H9 (cell line): ENCODE results near the gene NT5DC3. TPM values are rescaled to one million over a fixed set of nuclear protein-coding genes. Genes with fewer than 3 reads are reported as not detected.
A peak's percentile ranks its signal among the peaks of the same experiment; 100 is the strongest.

ENCODE experiments used
- DNase-seq: peaks from one replicate; pipeline ENCODE4 v3.0.0-alpha.2; 2017
- H2AFZ ChIP-seq: one replicate; pipeline ENCODE4 v1.6.1; 2013; ENCODE audit warnings: mild to moderate bottlenecking, low read length, control low read depth, moderate library complexity
- H2AK5ac ChIP-seq: 2 replicates; pipeline ENCODE4 v1.6.1; 2013; ENCODE audit warnings: low read length, control low read depth, mixed read lengths; ENCODE audit not compliant: insufficient read length
- H2BK120ac ChIP-seq: one replicate; pipeline ENCODE4 v1.6.1; 2013; ENCODE audit warnings: low read depth, mild to moderate bottlenecking, low read length, control low read depth, inconsistent platforms; ENCODE audit not compliant: poor library complexity, severe bottlenecking
- H2BK12ac ChIP-seq: 2 replicates; pipeline ENCODE4 v1.6.1; 2013; ENCODE audit warnings: low read length, control low read depth, mixed read lengths, low read depth; ENCODE audit not compliant: insufficient read length
- H2BK15ac ChIP-seq: 2 replicates; pipeline ENCODE4 v1.6.1; 2013; ENCODE audit warnings: low read depth, low read length, control low read depth
- H2BK20ac ChIP-seq: one replicate; pipeline ENCODE4 v1.6.1; 2013; ENCODE audit warnings: low read depth, mild to moderate bottlenecking, low read length, control low read depth, inconsistent platforms; ENCODE audit not compliant: poor library complexity, severe bottlenecking
- H2BK5ac ChIP-seq: 2 replicates; pipeline ENCODE4 v1.6.1; 2013; ENCODE audit warnings: low read length, control low read depth, mixed read lengths; ENCODE audit not compliant: insufficient read length
- H3K14ac ChIP-seq: 2 replicates; pipeline ENCODE4 v1.6.1; 2013; ENCODE audit warnings: low read length, control low read depth; ENCODE audit not compliant: insufficient read depth
- H3K18ac ChIP-seq: 2 replicates; pipeline ENCODE4 v1.6.1; 2013; ENCODE audit warnings: low read depth, mild to moderate bottlenecking, mixed read lengths, low read length, control low read depth; ENCODE audit not compliant: insufficient read length
- H3K23ac ChIP-seq: 2 replicates; pipeline ENCODE4 v1.6.1; 2013; ENCODE audit warnings: low read length, control low read depth, mixed read lengths, low read depth; ENCODE audit not compliant: insufficient read length
- H3K23me2 ChIP-seq: 2 replicates; pipeline ENCODE4 v1.6.1; 2013; ENCODE audit warnings: low read depth, mild to moderate bottlenecking, mixed read lengths, low read length, control low read depth; ENCODE audit not compliant: insufficient read length, poor library complexity, severe bottlenecking
- H3K27ac ChIP-seq: 2 replicates; pipeline ENCODE4 v1.5.1; 2013; ENCODE audit warnings: low read length, control low read depth, mixed read lengths, low read depth; ENCODE audit not compliant: insufficient read length
- H3K27me3 ChIP-seq: 2 replicates; pipeline ENCODE4 v1.6.1; 2013; ENCODE audit warnings: low read length, control low read depth, inconsistent platforms; ENCODE audit not compliant: insufficient read depth
- H3K4ac ChIP-seq: 2 replicates; pipeline ENCODE4 v1.6.1; 2013; ENCODE audit warnings: low read depth, mild to moderate bottlenecking, control low read depth, inconsistent platforms, low read length, moderate library complexity
- H3K4me1 ChIP-seq: 2 replicates; pipeline ENCODE4 v1.6.1; 2013; ENCODE audit warnings: low read length, control low read depth, inconsistent platforms; ENCODE audit not compliant: insufficient read depth
- H3K4me2 ChIP-seq: 2 replicates; pipeline ENCODE4 v1.6.1; 2013; ENCODE audit warnings: low read length, control low read depth, mixed read lengths; ENCODE audit not compliant: insufficient read length, insufficient read depth
- H3K56ac ChIP-seq: 2 replicates; pipeline ENCODE4 v1.6.1; 2013; ENCODE audit warnings: low read depth, mild to moderate bottlenecking, mixed read lengths, low read length, control low read depth; ENCODE audit not compliant: insufficient read length
- H3K79me1 ChIP-seq: 2 replicates; pipeline ENCODE4 v1.6.1; 2013; ENCODE audit warnings: low read depth, mild to moderate bottlenecking, moderate library complexity, low read length, control low read depth, inconsistent platforms; ENCODE audit not compliant: insufficient read depth, poor library complexity, severe bottlenecking
- H3K79me2 ChIP-seq: 2 replicates; pipeline ENCODE4 v1.6.1; 2013; ENCODE audit warnings: low read length, control low read depth, inconsistent platforms; ENCODE audit not compliant: insufficient read depth
- H3K9ac ChIP-seq: 2 replicates; pipeline ENCODE4 v1.6.1; 2013; ENCODE audit warnings: low read length, control low read depth, mixed read lengths; ENCODE audit not compliant: insufficient read length; ENCODE audit errors: extremely low read depth
- H3K9me3 ChIP-seq: one replicate; pipeline ENCODE4 v1.6.1; 2013; ENCODE audit warnings: low read depth, low read length, inconsistent platforms; ENCODE audit not compliant: control insufficient read depth
- H3T11ph ChIP-seq: one replicate; pipeline ENCODE4 v1.6.1; 2013; ENCODE audit warnings: mild to moderate bottlenecking, low read length, control low read depth, inconsistent platforms
- H4K20me1 ChIP-seq: one replicate; pipeline ENCODE4 v1.6.1; 2013; ENCODE audit not compliant: control insufficient read depth, insufficient read length, insufficient read depth
- H4K5ac ChIP-seq: 2 replicates; pipeline ENCODE4 v1.6.1; 2013; ENCODE audit warnings: low read depth, mild to moderate bottlenecking, mixed read lengths, low read length, control low read depth; ENCODE audit not compliant: insufficient read length
- H4K8ac ChIP-seq: replicated peaks from 2 replicates; pipeline ENCODE4 v1.6.1; 2013; ENCODE audit warnings: low read length, control low read depth, mixed read lengths, low read depth; ENCODE audit not compliant: insufficient read length
- H4K91ac ChIP-seq: 2 replicates; pipeline ENCODE4 v1.6.1; 2013; ENCODE audit warnings: low read depth, mild to moderate bottlenecking, moderate library complexity, mixed read lengths, low read length, control low read depth; ENCODE audit not compliant: insufficient read length
- H3K27ac Mint-ChIP-seq, 3 experiments: 2 replicates in 2 of 3; 3 replicates in 1 of 3; pipeline ENCODE4 v1.8.0; 2020 to 2021; ENCODE audit warnings: mixed read lengths in 3 of 3, mild to moderate bottlenecking in 1 of 3, moderate library complexity in 1 of 3
- H3K27me3 Mint-ChIP-seq: 2 replicates; pipeline ENCODE4 v1.8.0; 2021; ENCODE audit warnings: low read depth, mild to moderate bottlenecking, moderate library complexity, mixed read lengths
- H3K36me3 Mint-ChIP-seq, 3 experiments: 2 replicates in 2 of 3; 3 replicates in 1 of 3; pipeline ENCODE4 v1.8.0; 2020 to 2021; ENCODE audit warnings: low read depth in 3 of 3, mixed read lengths in 3 of 3; ENCODE audit not compliant: insufficient read depth in 1 of 3
- H3K4me1 Mint-ChIP-seq, 2 experiments: 2 replicates each; pipeline ENCODE4 v1.8.0; 2020; ENCODE audit warnings: mixed read lengths in 2 of 2
- H3K4me3 Mint-ChIP-seq, 2 experiments: 2 replicates in 1 of 2; 3 replicates in 1 of 2; pipeline ENCODE4 v1.8.0; 2020 to 2021; ENCODE audit warnings: mild to moderate bottlenecking in 2 of 2, mixed read lengths in 2 of 2, moderate library complexity in 1 of 2
- H3K9me3 Mint-ChIP-seq, 2 experiments: 2 replicates in 1 of 2; 3 replicates in 1 of 2; pipeline ENCODE4 v1.8.0; 2020; ENCODE audit warnings: mild to moderate bottlenecking in 2 of 2, mixed read lengths in 2 of 2, moderate library complexity in 1 of 2
- WGBS: extraction: QIAGEN DNeasy Blood & Tissue Kit; methylation state at CpG from one replicate; pipeline ENCODE4 v1.1.7; 2013; ENCODE audit warnings: missing lambda C conversion rate, low lambda C conversion rate, mixed read lengths; ENCODE audit not compliant: insufficient read length; ENCODE audit errors: extremely low coverage; 5-methylcytosine and 5-hydroxymethylcytosine counted together
- total RNA-seq: library from RNA; stranded (reverse); gene quantifications from 2 replicates; pipeline ENCODE4 v1.2.1, GENCODE V29; 2021
- TF ChIP-seq, protein P1 (sequence below): fragments of 200-600 bp; sonication (generic); conservative IDR thresholded peaks from 3 replicates; pipeline ENCODE4 v1.8.0; 2021; ENCODE audit warnings: antibody characterized with exemption, mild to moderate bottlenecking

The NT5DC3 gene
- total RNA-seq, 1 experiment from 2014 or later, result 13.6 TPM

DNA sequence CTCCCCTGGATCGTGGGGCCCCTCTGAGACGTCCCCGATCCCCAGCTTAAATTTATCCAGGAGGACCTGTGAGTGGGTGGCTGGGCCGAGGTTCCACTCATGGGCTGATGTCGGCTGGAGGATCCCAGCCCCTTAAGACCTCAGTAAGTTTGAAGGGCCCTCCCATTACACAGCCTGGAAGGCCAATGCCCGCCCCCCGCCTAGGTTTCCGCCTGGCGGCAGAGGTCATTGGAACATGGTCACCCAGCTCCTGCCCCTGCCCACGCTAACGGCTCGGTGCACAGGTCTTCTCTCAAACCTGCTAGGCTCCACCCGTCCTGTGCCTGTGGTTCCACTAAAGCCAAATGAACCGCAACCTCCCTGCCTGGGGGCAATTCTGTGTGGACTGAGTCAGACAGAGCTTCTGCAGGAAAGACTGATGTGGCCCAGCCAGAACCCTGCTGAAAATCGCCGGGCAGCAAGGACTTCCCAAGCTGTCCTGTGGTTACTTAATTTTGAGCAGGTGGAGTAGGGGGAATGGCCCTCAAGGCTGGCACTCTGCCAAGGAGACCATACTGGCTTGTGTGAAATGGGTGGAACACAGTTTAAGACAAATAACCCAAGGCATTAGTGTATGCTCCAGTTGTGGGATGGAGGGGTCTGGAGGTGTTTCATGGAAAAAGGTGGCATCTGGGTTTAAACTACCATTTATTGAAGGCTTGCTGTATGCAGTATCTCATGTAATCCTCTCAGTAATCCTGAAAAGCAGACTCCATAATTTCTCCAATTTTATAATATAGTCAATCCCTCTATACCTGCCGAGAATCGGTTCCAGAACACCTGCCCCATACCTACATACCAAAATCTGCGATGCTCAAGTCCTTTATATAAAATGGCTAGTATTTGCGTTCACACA is 903 bp upstream of the NT5DC3 start:
- Histone ChIP-seq H3K79me2 (peaks cover 6% of the 10 kb centered on the region; the same call in 1 of the 2 replicates), H3K9ac (no peak overlapping the region), H3K23me2 (peaks cover 8% of the 10 kb centered on the region), H3K27ac (no peak overlapping the region), H3K4ac (no peak overlapping the region), H4K8ac (no peak overlapping the region), H4K91ac (no peak overlapping the region), H2BK120ac (no peak overlapping the region), H3K18ac (no peak overlapping the region), H2AK5ac (no peak overlapping the region), H3K9me3 (no peaks in the 10 kb centered on the region), H3K27me3 (no peaks in the 10 kb centered on the region), H3K4me1 (peaks cover 4% of the 10 kb centered on the region; the same call in 1 of the 2 replicates), H2BK20ac (no peak overlapping the region), H2BK15ac (no peak overlapping the region), H4K20me1 (no peaks in the 10 kb centered on the region), H3K14ac (peak overlapping the region; percentile 37; the same call in 1 of the 2 replicates), H3K23ac (no peak overlapping the region), H2BK5ac (no peak overlapping the region), H2AFZ (no peak overlapping the region), H3K79me1 (no peaks in the 10 kb centered on the region), H3T11ph (no peak overlapping the region), H4K5ac (no peak overlapping the region), H3K56ac (no peak overlapping the region), H2BK12ac (no peak overlapping the region), H3K4me2 (peak overlapping the region; percentile 55)
- TF ChIP-seq, protein P1, sequence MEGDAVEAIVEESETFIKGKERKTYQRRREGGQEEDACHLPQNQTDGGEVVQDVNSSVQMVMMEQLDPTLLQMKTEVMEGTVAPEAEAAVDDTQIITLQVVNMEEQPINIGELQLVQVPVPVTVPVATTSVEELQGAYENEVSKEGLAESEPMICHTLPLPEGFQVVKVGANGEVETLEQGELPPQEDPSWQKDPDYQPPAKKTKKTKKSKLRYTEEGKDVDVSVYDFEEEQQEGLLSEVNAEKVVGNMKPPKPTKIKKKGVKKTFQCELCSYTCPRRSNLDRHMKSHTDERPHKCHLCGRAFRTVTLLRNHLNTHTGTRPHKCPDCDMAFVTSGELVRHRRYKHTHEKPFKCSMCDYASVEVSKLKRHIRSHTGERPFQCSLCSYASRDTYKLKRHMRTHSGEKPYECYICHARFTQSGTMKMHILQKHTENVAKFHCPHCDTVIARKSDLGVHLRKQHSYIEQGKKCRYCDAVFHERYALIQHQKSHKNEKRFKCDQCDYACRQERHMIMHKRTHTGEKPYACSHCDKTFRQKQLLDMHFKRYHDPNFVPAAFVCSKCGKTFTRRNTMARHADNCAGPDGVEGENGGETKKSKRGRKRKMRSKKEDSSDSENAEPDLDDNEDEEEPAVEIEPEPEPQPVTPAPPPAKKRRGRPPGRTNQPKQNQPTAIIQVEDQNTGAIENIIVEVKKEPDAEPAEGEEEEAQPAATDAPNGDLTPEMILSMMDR, result no peak
- no peaks in the 10 kb centered on the region for H3K9me3 Mint-ChIP-seq
- DNase-seq, result peak; percentile 90
- peak overlapping the region; percentile 86 to 91 for H3K4me3 Mint-ChIP-seq
- peaks cover 25 to 26% of the 10 kb centered on the region in 2 experiments for H3K4me1 Mint-ChIP-seq
- H3K36me3 Mint-ChIP-seq, result peaks cover 5 to 14% (median 7%) of the 10 kb centered on the region in 3 experiments; a peak in 6 of 7 replicates
- 100% methylated on average over 2 of the region's 20 CpGs for WGBS
- peaks cover 3% of the 10 kb centered on the region; the same call in 1 of the 2 replicates for H3K27me3 Mint-ChIP-seq
- H3K27ac Mint-ChIP-seq, result peak overlapping the region in 2 of 3 experiments; percentile 96 to 98; a peak in 5 of 7 replicates
